A549 (cell line): ENCODE results near the gene RTN4RL1.

Experiments used
- CTCF ChIP-seq: fragments of >200 bp; sonication (Bioruptor Twin); formaldehyde crosslinking; IDR thresholded peaks from 3 replicates; pipeline ENCODE4 v1.5.1; 2016
- ESRRA ChIP-seq: fragments of 150-350 bp; IDR thresholded peaks from 2 replicates; pipeline ENCODE4 v1.6.1; 2014; ENCODE audit warnings: mild to moderate bottlenecking, low read length, borderline replicate concordance
- KDM5A ChIP-seq: fragments of 200-600 bp; sonication (generic); IDR thresholded peaks from 2 replicates; pipeline ENCODE4 v1.6.1; 2016; ENCODE audit warnings: antibody characterized with exemption, mild to moderate bottlenecking
- POLR2AphosphoS2 ChIP-seq: conservative IDR thresholded peaks from 2 replicates; pipeline ENCODE4 v1.6.1; 2012; ENCODE audit warnings: low read length, improper control_type of control experiment, inconsistent platforms
- ZC3H11A ChIP-seq: fragments of 450-650 bp; IDR thresholded peaks from 2 replicates; pipeline ENCODE4 v1.6.1; 2014; ENCODE audit warnings: antibody characterized with exemption, mild to moderate bottlenecking
- TF ChIP-seq, protein P1 (sequence below): IDR thresholded peaks from 2 replicates; pipeline ENCODE4 v1.6.1; 2012; ENCODE audit warnings: low read depth, borderline replicate concordance

GRCh38 chr17:2042933-2043332, 17.8 kb upstream of the RTN4RL1 start:
- no peak for TF ChIP-seq CTCF
- TF ChIP-seq, protein P1, sequence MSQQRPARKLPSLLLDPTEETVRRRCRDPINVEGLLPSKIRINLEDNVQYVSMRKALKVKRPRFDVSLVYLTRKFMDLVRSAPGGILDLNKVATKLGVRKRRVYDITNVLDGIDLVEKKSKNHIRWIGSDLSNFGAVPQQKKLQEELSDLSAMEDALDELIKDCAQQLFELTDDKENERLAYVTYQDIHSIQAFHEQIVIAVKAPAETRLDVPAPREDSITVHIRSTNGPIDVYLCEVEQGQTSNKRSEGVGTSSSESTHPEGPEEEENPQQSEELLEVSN = no peak
- TF ChIP-seq ESRRA = no peak
- TF ChIP-seq POLR2AphosphoS2 = no peak; the same call in 1 of the 2 replicates
- TF ChIP-seq ZC3H11A = no peak
- TF ChIP-seq KDM5A = no peak
